Testis (tissue), 2 donors: ENCODE measurements around the gene RGS11.

Source experiments
- POLR2A ChIP-seq: fragments of 450-650 bp; IDR thresholded peaks from one replicate; pipeline ENCODE4 v1.6.1; 2017; ENCODE audit warnings: antibody characterized with exemption, mild to moderate bottlenecking, moderate library complexity
- TF ChIP-seq, protein P1 (sequence below), 3 experiments: fragments of 450-650 bp in 2 of 3; fragments of 200-600 bp in 1 of 3; sonication (generic) in 1 of 3; IDR thresholded peaks; one replicate each; pipeline ENCODE4 v1.5.1; 2016 to 2019; ENCODE audit warnings: antibody characterized with exemption in 3 of 3, mild to moderate bottlenecking in 2 of 3, moderate library complexity in 1 of 3

DNA sequence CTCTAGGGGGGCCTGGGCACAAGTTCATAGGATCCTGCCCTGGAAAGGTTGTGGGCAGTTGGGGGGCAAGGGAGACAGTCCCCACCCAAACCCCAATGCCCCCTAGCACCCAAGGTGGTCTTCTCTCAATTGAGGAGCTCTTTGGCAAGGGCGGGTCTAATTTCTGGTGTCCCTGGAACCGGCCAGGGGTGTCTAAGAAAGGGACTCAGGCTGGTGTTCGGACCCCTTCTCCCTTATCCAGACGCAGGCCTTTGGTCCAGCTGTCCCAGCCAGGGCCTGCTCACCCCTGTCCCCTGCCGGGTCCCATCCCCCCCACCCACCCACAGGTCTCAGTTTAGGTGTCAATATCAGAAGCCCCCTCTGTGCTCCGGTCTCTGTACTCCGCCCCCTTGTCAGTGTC lies 3.8 kb upstream of the RGS11 start:
- TF ChIP-seq, protein P1, sequence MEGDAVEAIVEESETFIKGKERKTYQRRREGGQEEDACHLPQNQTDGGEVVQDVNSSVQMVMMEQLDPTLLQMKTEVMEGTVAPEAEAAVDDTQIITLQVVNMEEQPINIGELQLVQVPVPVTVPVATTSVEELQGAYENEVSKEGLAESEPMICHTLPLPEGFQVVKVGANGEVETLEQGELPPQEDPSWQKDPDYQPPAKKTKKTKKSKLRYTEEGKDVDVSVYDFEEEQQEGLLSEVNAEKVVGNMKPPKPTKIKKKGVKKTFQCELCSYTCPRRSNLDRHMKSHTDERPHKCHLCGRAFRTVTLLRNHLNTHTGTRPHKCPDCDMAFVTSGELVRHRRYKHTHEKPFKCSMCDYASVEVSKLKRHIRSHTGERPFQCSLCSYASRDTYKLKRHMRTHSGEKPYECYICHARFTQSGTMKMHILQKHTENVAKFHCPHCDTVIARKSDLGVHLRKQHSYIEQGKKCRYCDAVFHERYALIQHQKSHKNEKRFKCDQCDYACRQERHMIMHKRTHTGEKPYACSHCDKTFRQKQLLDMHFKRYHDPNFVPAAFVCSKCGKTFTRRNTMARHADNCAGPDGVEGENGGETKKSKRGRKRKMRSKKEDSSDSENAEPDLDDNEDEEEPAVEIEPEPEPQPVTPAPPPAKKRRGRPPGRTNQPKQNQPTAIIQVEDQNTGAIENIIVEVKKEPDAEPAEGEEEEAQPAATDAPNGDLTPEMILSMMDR (IDR thresholded peaks at IDR 0.05) = no peak
- TF ChIP-seq POLR2A = no peak
